HG03066 (cell line): Measurements from ENCODE around the gene MAGI2.

Experiments used
- ATAC-seq: cut with Tn5 transposase; IDR thresholded peaks from one replicate; pipeline ENCODE4 v1.9.1; 2021; ENCODE audit warnings: low read depth; ENCODE audit not compliant: unreplicated experiment

MAGI2 gene

GRCh38 chr7:79282070-79282694, 171.3 kb downstream of the MAGI2 start:
- ATAC-seq: no peak

- no peak for ATAC-seq
These were observed 172.0 kb downstream of the MAGI2 start for GRCh38 chr7:79281426-79281825.

- no peak for ATAC-seq
These were observed 180.5 kb downstream of the MAGI2 start for GRCh38 chr7:79272938-79273337.

GRCh38 chr7:79272066-79272669, 181.3 kb downstream of the MAGI2 start:
- peak; percentile 64 for ATAC-seq

- ATAC-seq: no peak
These were observed 184.7 kb downstream of the MAGI2 start for GRCh38 chr7:79268730-79269129.

GRCh38 chr7:79258826-79259225, 194.6 kb downstream of the MAGI2 start:
- ATAC-seq: no peak

GRCh38 chr7:79257959-79258358, 195.5 kb downstream of the MAGI2 start:
- ATAC-seq: no peak

GRCh38 chr7:79245623-79246249, 207.7 kb downstream of the MAGI2 start:
- ATAC-seq: no peak

- ATAC-seq: no peak
These were observed 209.0 kb downstream of the MAGI2 start for GRCh38 chr7:79244482-79244881.

- no peak for ATAC-seq
These were observed 212.0 kb downstream of the MAGI2 start for GRCh38 chr7:79241288-79242060.

- no peak for ATAC-seq
These were observed 213.1 kb downstream of the MAGI2 start for GRCh38 chr7:79240413-79240812.

GRCh38 chr7:79236352-79237028, 217.0 kb downstream of the MAGI2 start:
- ATAC-seq: no peak

GRCh38 chr7:79227044-79227443, 226.4 kb downstream of the MAGI2 start:
- ATAC-seq: no peak

- no peak for ATAC-seq
These were observed 232.3 kb downstream of the MAGI2 start for GRCh38 chr7:79221211-79221610.

GRCh38 chr7:79217976-79218626, 235.4 kb downstream of the MAGI2 start:
- no peak for ATAC-seq

GRCh38 chr7:79217468-79217867, 236.0 kb downstream of the MAGI2 start:
- no peak for ATAC-seq

GRCh38 chr7:79216236-79216635, 237.2 kb downstream of the MAGI2 start:
- no peak for ATAC-seq

GRCh38 chr7:79212334-79212733, 241.1 kb downstream of the MAGI2 start:
- ATAC-seq: no peak

GRCh38 chr7:79211724-79212123, 241.7 kb downstream of the MAGI2 start:
- ATAC-seq: no peak

- no peak for ATAC-seq
These were observed 253.5 kb downstream of the MAGI2 start for GRCh38 chr7:79199961-79200360.
